Measurements from ENCODE around the gene PRICKLE3.

DNA sequence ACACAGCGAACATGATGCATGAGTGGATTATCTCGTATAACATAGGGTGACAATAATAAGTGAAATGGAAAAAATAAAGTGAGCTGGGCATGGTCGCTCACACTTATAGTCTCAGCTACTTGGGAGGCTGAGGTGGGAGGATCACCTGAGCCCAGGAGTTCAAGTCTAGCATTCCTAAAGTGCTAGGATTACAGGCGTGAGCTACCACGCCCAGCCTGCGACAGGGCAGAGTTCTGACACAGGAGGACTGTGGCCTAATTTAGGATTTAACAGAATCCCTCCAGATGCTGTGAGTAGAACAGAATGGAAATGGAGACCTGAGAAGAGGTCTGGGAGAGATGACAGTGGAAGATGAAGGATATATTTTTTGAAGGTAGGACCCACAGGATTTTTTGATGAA, 3.4 kb upstream of the PRICKLE3 start:
- TF ChIP-seq, protein P1, sequence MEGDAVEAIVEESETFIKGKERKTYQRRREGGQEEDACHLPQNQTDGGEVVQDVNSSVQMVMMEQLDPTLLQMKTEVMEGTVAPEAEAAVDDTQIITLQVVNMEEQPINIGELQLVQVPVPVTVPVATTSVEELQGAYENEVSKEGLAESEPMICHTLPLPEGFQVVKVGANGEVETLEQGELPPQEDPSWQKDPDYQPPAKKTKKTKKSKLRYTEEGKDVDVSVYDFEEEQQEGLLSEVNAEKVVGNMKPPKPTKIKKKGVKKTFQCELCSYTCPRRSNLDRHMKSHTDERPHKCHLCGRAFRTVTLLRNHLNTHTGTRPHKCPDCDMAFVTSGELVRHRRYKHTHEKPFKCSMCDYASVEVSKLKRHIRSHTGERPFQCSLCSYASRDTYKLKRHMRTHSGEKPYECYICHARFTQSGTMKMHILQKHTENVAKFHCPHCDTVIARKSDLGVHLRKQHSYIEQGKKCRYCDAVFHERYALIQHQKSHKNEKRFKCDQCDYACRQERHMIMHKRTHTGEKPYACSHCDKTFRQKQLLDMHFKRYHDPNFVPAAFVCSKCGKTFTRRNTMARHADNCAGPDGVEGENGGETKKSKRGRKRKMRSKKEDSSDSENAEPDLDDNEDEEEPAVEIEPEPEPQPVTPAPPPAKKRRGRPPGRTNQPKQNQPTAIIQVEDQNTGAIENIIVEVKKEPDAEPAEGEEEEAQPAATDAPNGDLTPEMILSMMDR (IDR thresholded peaks at IDR 0.05), result no peak
- no peak for TF ChIP-seq POLR2A (IDR thresholded peaks at IDR 0.05)

All from thyroid gland (tissue), 4 donors.